Astrocyte of the hippocampus (primary cell): ENCODE data around the gene TGFBR1.
"Not testable (repeated sequence)": the region's sequence is repeated elsewhere in the genome, so short reads cannot be mapped to it uniquely, and the experiment has no call there.

Experiments
- DNase-seq: peaks from one replicate; pipeline ENCODE4 v3.0.0; 2011; ENCODE audit warnings: low read depth, low spot score

The TGFBR1 gene

GRCh38 chr9:99076030-99076429 is 28.9 kb upstream of the TGFBR1 start:
- no peak for DNase-seq

DNA sequence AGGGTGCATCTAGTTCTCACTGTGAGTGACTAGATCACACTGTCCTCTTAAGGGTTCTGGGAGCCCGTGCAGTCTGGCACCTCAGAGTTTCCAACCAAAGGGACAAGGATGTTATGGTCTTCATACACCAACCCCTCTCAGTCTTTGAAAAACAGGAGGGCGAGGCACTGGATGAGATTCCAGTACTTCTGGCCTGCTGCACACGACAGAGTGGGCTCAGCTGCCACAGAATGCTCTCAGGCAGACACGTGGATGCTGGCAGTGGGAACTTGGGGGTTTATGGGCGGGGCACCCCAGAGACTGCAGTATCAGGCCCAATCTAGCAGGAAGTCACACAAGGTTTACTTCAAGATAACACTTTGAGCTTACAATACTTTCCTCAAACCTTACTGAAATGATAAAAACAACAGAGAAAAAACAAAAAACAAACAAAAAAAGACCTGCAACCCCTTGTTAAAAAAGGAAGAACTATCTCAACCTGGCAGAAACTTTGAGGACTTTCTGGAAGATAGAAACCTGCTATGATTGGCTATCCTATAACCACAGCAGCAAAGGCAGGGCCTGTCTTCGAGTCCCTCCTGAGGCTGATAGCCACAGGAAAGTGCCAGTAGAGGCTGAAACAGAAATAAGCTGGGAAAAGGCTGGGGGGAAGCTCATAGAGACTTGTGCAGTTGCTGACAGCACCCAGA is 28.3 kb upstream of the TGFBR1 start:
- DNase-seq, result no peak

DNA sequence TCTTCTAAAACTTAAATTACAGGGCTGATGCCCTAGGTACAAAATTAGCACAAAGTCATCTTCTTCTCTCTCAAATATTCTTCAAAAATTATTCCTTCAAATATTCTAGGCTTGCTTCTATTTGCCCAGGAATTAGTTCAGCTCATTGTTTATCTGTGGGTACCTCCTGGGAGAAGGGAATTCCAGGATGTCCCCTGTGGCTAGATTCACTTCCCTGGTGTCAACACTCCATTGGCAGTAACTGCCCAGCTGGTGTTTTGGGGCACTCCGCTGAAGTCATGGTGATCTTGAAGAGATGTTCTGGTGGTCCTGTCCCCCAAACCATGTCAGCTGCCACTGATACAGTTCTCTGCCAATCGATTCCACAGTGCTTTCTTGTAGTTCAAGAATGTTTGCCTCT is 26.2 kb upstream of the TGFBR1 start:
- DNase-seq, result no peak

DNA sequence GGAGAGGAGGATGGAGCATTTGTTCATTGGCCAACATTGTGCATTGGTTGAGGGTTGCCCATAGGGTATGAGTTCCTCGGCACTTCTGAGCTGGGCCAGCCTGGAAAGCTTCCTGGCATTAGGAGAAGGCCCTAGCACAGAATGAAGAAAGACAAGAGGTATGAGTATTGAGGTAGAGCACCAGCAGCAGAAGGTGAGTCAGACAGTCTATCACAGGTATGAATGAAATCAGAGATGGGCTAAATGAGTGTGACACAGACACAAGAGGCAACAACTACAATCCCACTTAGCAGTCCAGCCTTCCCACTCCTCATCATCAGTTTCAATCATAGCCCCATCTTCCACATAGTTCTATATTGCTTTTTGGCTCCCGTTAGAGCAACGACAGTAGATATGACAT is 25.4 kb upstream of the TGFBR1 start:
- no peak for DNase-seq

DNA sequence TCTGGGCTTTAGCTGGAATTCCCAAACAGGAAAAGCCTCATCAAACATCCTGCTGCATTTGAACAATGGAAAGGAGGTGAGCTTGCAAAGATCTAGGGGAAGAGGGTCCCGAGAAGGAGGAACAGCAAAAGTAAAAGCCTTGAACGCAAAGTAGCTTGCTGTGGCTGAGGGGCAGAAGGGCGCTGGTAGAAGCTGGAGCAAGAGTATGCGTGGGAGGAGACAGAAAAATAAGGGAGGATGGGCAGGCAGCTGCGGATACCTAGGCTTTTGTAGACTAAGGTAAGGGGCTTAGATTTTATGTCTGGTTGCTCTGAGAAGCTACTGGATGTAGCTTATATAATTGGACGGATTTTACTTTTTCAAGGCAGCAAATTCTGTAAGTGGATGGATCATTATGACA is 21.9 kb upstream of the TGFBR1 start:
- DNase-seq, result no peak

DNA sequence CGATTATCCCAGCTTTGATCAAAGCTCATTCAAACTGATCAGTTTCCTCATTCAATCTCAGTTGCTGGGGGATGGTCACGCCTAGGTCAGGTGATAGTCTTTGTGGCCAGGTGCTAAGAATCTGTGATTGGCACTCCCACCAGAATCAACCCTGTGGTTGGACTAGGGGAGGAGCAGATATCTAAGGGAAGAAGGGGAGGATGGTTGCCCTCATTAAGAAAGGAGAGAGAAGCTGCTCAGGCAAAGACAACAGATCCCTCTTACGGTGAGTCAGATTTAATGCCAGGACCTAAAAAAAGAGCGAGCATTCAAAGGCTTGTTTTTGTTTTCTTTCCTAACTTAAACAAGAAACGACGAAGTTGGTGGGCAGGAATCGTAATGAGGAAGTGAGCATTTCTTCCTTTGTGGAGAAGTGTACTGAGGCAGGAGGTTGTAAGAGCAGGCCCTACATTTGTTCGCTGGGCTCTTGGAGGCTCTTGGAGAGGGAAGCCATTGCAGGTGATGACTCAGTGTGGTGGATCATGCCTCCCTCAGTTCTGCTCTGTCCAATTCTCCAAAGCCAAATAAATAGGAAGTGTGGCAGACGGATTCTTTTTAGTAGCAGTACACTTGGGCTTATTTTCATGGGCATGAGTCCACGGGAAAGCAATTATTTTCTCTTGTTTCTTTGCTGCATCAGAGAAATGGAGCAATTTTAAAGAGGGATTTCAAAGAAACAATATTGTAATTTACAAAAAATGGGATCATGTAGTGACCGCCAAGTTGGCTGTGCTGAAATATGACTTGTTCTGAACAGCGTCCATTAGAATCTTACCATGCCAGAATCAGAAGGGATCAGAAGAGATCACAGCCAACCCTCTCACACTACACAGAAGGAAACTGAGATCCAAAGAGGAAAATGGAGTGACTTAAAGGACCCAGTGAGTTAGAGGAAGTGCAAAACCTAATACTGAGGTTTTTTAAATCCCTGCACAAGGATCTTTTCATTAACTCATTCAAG is 18.7 kb upstream of the TGFBR1 start:
- peak; percentile 86 for DNase-seq

- no peak for DNase-seq
Measured at GRCh38 chr9:99087462-99087861, 17.5 kb upstream of the TGFBR1 start.

GRCh38 chr9:99090336-99091130 is 14.4 kb upstream of the TGFBR1 start:
- DNase-seq, result peak; percentile 32

- DNase-seq, result no peak
Measured at GRCh38 chr9:99092643-99093491, 12.0 kb upstream of the TGFBR1 start.

- no peak for DNase-seq
Measured at GRCh38 chr9:99093492-99093791, 11.5 kb upstream of the TGFBR1 start.

GRCh38 chr9:99095565-99095964 is 9.3 kb upstream of the TGFBR1 start:
- DNase-seq, result no peak

GRCh38 chr9:99096409-99096808 is 8.5 kb upstream of the TGFBR1 start:
- no peak for DNase-seq

GRCh38 chr9:99099806-99100585 is 4.9 kb upstream of the TGFBR1 start:
- not testable (repeated sequence) for DNase-seq

DNA sequence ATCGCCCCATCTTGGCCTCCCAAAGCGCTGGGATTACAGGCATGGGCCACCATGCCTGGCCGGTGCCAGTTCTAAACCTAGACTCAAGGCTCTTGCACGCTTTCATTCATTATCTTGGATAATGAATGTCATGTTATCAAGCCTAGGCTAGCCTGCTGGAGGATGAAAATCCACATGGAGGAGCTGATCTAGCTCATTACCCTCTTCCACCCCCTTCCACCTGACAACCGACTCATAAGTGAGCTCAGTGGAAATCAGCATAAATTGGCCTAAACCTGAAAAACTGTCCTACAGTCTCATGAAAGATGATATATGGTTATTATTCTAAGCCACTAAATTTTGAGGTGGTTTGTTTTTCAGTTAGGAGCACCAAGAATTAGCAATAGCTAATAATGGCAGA is 3.6 kb upstream of the TGFBR1 start:
- no peak for DNase-seq

- no peak for DNase-seq
Measured at GRCh38 chr9:99101812-99102211, 3.1 kb upstream of the TGFBR1 start.

- DNase-seq, result no peak
Measured at GRCh38 chr9:99103054-99103895, 1.6 kb upstream of the TGFBR1 start.

DNA sequence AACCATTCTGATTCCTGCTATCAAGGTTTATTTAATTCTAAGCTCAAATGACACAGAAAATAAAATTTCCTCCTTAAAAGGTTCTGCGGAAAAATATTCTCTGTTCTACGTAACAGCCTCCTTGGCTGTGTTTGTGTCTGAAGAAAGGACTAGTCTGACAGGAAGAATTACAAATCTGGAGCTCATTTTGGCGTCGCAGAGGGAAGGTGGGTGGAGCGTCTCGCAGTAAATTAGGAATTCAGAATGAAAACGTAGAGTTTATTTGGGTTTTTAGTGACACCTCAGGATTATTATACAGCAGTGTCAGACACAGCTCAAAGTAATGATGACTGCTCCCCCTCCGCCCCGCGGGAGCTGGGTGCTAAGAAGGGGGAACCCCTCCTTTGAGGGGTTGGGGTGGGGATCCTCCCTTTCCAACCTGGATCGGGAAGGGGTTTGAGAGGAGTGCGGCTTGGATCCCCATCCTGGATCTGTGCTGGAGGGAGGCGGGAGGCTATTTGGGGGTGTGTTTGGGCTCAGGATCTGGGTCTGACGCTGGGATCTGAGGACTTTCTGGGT is 933 bp upstream of the TGFBR1 start:
- peak; percentile 39 for DNase-seq

- DNase-seq, result peak; percentile 90
Measured at GRCh38 chr9:99105152-99106043, 485 bp downstream of the TGFBR1 start.
